Measurements from ENCODE around the gene BARHL1.

Gene BARHL1

DNA sequence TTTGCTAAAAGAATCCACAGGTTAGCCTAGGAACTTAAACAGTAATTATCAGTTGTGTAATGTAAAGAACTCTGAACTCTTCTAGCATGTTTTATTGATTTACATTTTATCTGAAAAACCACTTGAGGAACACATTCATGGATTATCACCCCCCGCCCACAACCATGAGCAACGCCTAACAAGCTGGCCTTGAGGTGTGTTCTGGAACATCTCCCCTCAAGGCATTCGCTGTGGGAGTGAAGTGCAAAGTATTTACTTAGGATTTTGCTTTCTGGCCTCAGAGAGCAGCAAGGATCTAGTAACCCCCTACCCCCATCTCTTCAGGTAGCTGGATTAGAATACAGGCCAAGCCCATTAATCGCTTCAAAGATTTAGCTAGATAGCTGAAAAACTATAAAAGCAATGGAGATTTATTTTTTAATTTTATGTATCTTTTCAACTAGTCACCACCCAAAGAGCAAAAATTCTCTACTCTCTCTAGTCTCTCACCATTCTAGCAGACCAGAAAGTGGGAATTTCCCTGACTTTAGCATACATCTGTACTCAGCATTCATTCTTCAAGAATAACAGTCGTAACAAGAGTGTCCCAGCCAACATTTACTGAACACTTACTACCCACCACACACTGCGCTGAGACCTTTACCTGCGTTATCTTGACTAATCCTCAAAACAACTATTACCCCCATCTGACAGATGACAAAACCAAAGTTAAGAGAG, 50.2 kb downstream of the BARHL1 start:
- Histone ChIP-seq H2AFZ (ENCODE audit: low read depth, low read length) (no peak overlapping the region), H3K36me3 (replicated peaks; ENCODE audit: low read depth, low read length) (peaks cover 39% of the 10 kb centered on the region), H3K27me3 (ENCODE audit: low read depth, low read length) (no peaks in the 10 kb centered on the region), H3K4me2 (ENCODE audit: low read length) (no peak overlapping the region), H4K20me1 (ENCODE audit: insufficient read depth, low read length) (no peaks in the 10 kb centered on the region), H3K9me3 (ENCODE audit: insufficient read depth, low read length) (no peaks in the 10 kb centered on the region), H3K9ac (ENCODE audit: low read length) (no peak overlapping the region), H3K4me1 (ENCODE audit: low read length) (no peaks in the 10 kb centered on the region), H3K27ac (ENCODE audit: low read length) (no peak overlapping the region), H3K4me3 (ENCODE audit: low read length) (no peak overlapping the region), H3K79me2 (ENCODE audit: low read length) (no peaks in the 10 kb centered on the region)
- no peak for TF ChIP-seq EZH2phosphoT487 (IDR thresholded peaks at IDR 0.05; ENCODE audit: low read depth)
- TF ChIP-seq, protein P1, sequence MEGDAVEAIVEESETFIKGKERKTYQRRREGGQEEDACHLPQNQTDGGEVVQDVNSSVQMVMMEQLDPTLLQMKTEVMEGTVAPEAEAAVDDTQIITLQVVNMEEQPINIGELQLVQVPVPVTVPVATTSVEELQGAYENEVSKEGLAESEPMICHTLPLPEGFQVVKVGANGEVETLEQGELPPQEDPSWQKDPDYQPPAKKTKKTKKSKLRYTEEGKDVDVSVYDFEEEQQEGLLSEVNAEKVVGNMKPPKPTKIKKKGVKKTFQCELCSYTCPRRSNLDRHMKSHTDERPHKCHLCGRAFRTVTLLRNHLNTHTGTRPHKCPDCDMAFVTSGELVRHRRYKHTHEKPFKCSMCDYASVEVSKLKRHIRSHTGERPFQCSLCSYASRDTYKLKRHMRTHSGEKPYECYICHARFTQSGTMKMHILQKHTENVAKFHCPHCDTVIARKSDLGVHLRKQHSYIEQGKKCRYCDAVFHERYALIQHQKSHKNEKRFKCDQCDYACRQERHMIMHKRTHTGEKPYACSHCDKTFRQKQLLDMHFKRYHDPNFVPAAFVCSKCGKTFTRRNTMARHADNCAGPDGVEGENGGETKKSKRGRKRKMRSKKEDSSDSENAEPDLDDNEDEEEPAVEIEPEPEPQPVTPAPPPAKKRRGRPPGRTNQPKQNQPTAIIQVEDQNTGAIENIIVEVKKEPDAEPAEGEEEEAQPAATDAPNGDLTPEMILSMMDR (IDR thresholded peaks at IDR 0.05; ENCODE audit: low read depth, low read length) = no peak

DNA sequence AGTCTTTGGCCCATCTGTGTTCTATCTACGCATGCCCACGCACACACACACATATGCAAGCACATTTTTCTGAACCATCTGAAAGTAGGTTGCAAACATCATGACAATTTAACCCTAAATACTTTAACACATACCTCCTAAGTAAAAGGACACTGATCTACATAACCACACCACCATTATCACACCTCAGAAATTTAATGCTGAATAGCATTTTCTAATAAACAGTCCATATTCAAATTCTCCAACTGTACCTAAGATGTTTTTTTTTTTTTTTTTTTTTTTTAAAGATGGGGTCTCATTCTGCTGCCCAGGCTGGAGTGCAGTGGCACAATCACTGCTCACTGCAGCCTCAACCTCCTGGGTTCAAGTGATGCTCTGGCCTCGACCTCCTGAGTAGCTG, 51.9 kb downstream of the BARHL1 start:
- H4K20me1 ChIP-seq (ENCODE audit: insufficient read depth, low read length) = no peaks in the 10 kb centered on the region

DNA sequence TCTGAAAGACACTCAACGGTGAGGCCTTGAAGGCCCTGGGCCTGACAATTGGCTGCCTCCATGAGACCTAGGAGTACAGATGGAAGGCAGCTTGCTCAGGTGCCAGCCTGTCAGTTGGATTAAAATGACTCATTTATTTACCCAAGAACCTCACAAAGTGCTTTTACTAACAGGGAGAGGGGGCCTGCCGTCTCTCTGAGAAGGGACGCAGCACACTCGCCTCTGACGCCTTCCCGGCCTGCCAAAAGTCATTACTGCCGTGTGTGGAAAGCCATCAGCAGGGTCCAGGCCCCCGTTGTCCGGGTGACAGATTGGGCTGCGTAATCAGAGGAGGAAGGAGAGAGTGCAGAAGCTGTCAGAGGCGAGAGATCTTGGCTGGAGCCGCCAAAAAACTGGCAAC, 54.9 kb downstream of the BARHL1 start:
- TF ChIP-seq EZH2phosphoT487 (IDR thresholded peaks at IDR 0.05; ENCODE audit: low read depth) = no peak
- TF ChIP-seq, protein P1 (IDR thresholded peaks at IDR 0.05; ENCODE audit: low read depth, low read length) = no peak
- Histone ChIP-seq H3K4me3 (ENCODE audit: low read length) (no peak overlapping the region), H3K36me3 (replicated peaks; ENCODE audit: low read depth, low read length) (peaks cover 32% of the 10 kb centered on the region), H4K20me1 (ENCODE audit: insufficient read depth, low read length) (no peaks in the 10 kb centered on the region), H3K79me2 (ENCODE audit: low read length) (no peaks in the 10 kb centered on the region), H3K9ac (ENCODE audit: low read length) (no peak overlapping the region), H2AFZ (ENCODE audit: low read depth, low read length) (no peak overlapping the region), H3K4me1 (ENCODE audit: low read length) (no peaks in the 10 kb centered on the region), H3K27ac (ENCODE audit: low read length) (no peak overlapping the region), H3K27me3 (ENCODE audit: low read depth, low read length) (no peaks in the 10 kb centered on the region), H3K4me2 (ENCODE audit: low read length) (no peak overlapping the region), H3K9me3 (ENCODE audit: insufficient read depth, low read length) (no peaks in the 10 kb centered on the region)

More for the DNA sequence above, 51.9 kb downstream of the BARHL1 start:
- no peaks in the 10 kb centered on the region for H3K79me2 ChIP-seq (ENCODE audit: low read length)
- H3K9me3 ChIP-seq (ENCODE audit: insufficient read depth, low read length) = no peaks in the 10 kb centered on the region
- TF ChIP-seq, protein P1 (IDR thresholded peaks at IDR 0.05; ENCODE audit: low read depth, low read length) = no peak
- H3K9ac ChIP-seq (ENCODE audit: low read length) = no peak overlapping the region
- no peak overlapping the region for H3K27ac ChIP-seq (ENCODE audit: low read length)
- no peak overlapping the region for H2AFZ ChIP-seq (ENCODE audit: low read depth, low read length)
- no peaks in the 10 kb centered on the region for H3K27me3 ChIP-seq (ENCODE audit: low read depth, low read length)
- no peaks in the 10 kb centered on the region for H3K4me1 ChIP-seq (ENCODE audit: low read length)
- peaks cover 38% of the 10 kb centered on the region for H3K36me3 ChIP-seq (replicated peaks; ENCODE audit: low read depth, low read length)
- H3K4me3 ChIP-seq (ENCODE audit: low read length) = no peak overlapping the region
- H3K4me2 ChIP-seq (ENCODE audit: low read length) = no peak overlapping the region

DNA sequence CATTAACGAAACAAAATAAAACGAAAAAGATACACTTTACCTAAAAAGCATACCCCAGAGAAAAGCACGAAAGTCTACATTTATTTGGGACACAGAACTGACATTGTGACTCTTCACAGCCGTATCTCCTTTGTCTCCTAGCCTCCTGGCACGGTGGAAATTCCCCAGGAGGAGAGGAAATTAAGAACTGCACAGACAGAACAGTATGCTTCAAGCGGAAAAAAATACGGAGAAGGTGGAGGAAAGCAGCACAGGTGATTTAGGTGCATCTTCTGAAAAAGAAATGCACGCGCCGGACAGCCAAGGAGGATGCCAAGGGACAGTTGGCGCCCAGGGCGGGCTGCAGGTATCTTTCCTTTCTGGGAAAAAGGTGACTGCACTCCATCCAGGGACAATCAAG, 55.4 kb downstream of the BARHL1 start:
- no peak overlapping the region for H3K9ac ChIP-seq (ENCODE audit: low read length)
- no peaks in the 10 kb centered on the region for H3K4me1 ChIP-seq (ENCODE audit: low read length)
- H4K20me1 ChIP-seq (ENCODE audit: insufficient read depth, low read length) = no peaks in the 10 kb centered on the region
- TF ChIP-seq EZH2phosphoT487 (IDR thresholded peaks at IDR 0.05; ENCODE audit: low read depth) = no peak
- TF ChIP-seq, protein P1 (IDR thresholded peaks at IDR 0.05; ENCODE audit: low read depth, low read length) = no peak
- H2AFZ ChIP-seq (ENCODE audit: low read depth, low read length) = no peak overlapping the region
- H3K4me3 ChIP-seq (ENCODE audit: low read length) = no peak overlapping the region
- no peaks in the 10 kb centered on the region for H3K27me3 ChIP-seq (ENCODE audit: low read depth, low read length)
- H3K4me2 ChIP-seq (ENCODE audit: low read length) = no peak overlapping the region
- H3K9me3 ChIP-seq (ENCODE audit: insufficient read depth, low read length) = no peaks in the 10 kb centered on the region
- no peak overlapping the region for H3K27ac ChIP-seq (ENCODE audit: low read length)
- 0 out of 2 replicates have a peak, but pooled peaks cover under 1% of the 10 kb centered on the region for H3K79me2 ChIP-seq (ENCODE audit: low read length)
- peaks cover 35% of the 10 kb centered on the region for H3K36me3 ChIP-seq (replicated peaks; ENCODE audit: low read depth, low read length)
